Activated T-helper 17 cell treated with anti-CD3 and anti-CD28 coated beads, Interleukin-2, amount 50 U/mL, for 72 hours (primary cell): ENCODE results near the gene RANBP17. TPM values are rescaled to one million over a fixed set of nuclear protein-coding genes. Genes with fewer than 3 reads are reported as not detected.

Experiments used
- ATAC-seq: fragments of 150-1000 bp; cut with Tn5 transposase; replicated peaks from 2 replicates; pipeline ENCODE4 v1.10.0; 2021; ENCODE audit warnings: mild to moderate bottlenecking, moderate library complexity
- H3K27ac Mint-ChIP-seq: one replicate; pipeline ENCODE4 v1.8.0; 2022; ENCODE audit warnings: mixed read lengths
- H3K27me3 Mint-ChIP-seq: one replicate; pipeline ENCODE4 v1.8.0; 2022; ENCODE audit warnings: mixed read lengths
- H3K36me3 Mint-ChIP-seq: one replicate; pipeline ENCODE4 v1.8.0; 2022; ENCODE audit warnings: low read depth, mild to moderate bottlenecking, mixed read lengths
- H3K4me1 Mint-ChIP-seq: one replicate; pipeline ENCODE4 v1.8.0; 2022; ENCODE audit warnings: mixed read lengths
- H3K4me3 Mint-ChIP-seq: one replicate; pipeline ENCODE4 v1.8.0; 2022; ENCODE audit warnings: mild to moderate bottlenecking, mixed read lengths
- H3K9me3 Mint-ChIP-seq: one replicate; pipeline ENCODE4 v1.8.0; 2022; ENCODE audit warnings: mixed read lengths
- total RNA-seq, 2 donors: library from RNA; stranded (reverse); gene quantifications; one replicate each; pipeline ENCODE4 v1.2.3, GENCODE V29; 2022

RANBP17 gene
- total RNA-seq, 2 donors from 2014 or later, result not detected

DNA sequence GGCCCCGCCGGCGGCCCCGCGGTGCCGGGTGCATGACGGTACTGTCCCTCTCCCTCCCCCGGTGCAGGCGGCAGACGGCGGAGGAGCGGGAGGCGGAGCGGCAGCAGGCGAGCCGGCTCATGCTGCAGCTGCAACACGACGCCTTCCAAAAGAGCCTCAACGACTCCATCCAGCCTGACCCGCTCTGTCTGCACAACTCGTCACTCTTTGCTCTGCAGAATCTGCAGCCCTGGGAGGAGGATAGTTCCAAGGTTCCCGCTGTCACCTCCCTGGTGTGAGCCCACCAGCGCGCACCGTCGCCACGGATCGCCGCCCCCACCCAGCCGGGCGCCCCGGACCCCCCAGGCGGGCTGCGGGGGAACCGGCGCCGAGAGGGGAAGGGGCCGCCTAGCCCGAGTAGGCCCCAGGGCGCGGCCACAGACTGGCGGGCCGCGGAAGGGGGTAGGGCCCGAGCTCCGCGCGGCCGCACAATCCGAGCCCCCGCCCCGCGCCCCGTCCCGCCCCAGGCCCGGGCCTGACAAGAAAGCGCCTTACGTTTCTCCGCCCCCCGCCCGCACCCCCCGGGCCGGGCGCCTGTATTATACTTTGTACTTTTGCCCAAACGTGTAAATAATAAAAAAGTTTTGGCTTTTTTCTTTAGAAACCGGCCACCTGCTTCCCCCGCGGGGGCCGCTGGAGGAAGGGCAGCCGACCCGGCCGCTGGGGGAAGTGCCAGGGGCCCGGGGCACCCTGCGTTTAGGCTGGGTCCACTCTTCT is 449.7 kb downstream of the RANBP17 start:
- H3K36me3 Mint-ChIP-seq, result peaks cover 7% of the 10 kb centered on the region
- H3K9me3 Mint-ChIP-seq, result no peaks in the 10 kb centered on the region
- H3K4me3 Mint-ChIP-seq, result no peak overlapping the region
- no peak for ATAC-seq
- peaks cover 44% of the 10 kb centered on the region for H3K27me3 Mint-ChIP-seq
- H3K4me1 Mint-ChIP-seq, result peaks cover 15% of the 10 kb centered on the region
- H3K27ac Mint-ChIP-seq, result no peak overlapping the region

DNA sequence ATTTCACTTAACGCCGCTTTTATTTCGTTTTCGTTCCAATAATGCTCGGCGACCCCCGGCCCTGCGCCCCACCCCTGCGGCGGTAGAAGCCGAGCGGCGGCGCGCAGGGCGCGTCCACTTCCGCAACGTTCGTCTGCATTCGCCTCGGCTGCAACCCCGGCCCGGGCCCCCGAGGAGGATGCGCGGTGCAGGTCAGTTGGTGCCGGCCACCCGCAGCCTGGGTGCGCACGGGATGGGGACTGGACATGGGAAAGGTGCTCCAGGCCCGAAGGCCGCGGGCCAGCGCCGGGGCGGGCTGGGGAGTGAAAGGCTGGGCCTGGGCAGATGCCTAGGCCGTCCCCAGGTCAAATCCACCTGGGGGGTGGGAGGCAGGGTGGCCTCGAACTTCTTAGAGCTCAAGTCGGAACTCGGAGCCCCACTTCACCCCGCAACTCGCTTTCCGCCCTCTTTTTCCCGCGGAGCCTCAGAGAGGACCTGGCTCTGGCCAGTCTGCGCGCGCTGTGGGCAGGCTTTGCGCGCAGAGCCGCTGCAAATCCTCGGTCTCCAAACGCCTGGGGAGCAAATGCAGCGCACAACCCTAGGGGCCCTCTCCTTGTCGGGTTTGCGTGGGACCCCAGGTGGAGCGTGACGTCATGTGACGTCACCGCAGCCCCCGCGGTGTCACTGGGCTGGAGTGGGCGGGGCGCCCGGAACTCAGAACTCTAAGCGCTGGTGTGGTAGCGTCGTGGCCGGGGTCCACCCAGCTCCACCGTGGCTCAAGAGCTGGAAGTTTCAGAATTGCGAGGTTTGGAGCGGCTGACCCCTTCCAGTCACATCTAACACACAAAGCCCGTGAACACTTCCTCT is 450.5 kb downstream of the RANBP17 start:
- H3K9me3 Mint-ChIP-seq, result no peaks in the 10 kb centered on the region
- H3K27ac Mint-ChIP-seq, result no peak overlapping the region
- H3K27me3 Mint-ChIP-seq, result peaks cover 43% of the 10 kb centered on the region
- ATAC-seq, result no peak
- H3K4me1 Mint-ChIP-seq, result peaks cover 14% of the 10 kb centered on the region
- peak overlapping the region; percentile 32 for H3K4me3 Mint-ChIP-seq
- peaks cover 7% of the 10 kb centered on the region for H3K36me3 Mint-ChIP-seq

DNA sequence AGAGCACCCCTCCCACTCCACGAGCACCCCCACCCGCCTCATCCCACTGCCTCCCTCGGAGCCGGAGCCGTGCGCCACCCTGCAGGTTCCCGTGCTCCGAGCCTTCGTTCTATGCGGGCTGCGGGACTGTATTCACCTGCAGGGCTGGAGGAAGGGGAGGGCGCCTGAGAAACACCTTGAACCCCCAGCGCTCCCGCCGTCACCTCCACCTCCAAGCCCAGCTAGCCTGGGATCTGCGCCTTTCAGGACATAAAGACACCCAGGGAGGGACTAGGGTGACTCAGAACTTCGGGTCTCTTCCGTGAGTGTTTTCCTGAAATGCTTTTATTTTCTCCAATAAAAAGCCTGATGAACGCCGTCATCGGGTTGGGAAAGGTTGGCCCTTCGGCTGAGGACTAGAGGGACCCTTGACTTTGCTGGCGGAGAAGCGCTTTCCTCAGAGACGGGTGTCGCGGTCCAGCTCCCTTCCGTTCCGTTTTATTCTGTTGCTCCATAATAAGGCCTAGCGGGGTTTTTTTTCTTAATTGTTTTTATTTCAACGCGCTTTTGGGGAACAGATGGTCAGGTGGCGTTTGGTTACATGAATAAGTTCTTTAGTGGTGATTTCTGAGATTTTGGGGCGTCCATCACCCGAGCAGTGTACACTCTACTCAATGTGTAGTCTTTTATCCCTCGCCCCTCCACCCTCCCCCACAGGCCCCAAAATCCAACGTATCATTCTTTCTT is 451.8 kb downstream of the RANBP17 start:
- H3K4me1 Mint-ChIP-seq, result peaks cover 10% of the 10 kb centered on the region
- no peak overlapping the region for H3K27ac Mint-ChIP-seq
- peak overlapping the region; percentile 32 for H3K4me3 Mint-ChIP-seq
- H3K9me3 Mint-ChIP-seq, result no peaks in the 10 kb centered on the region
- H3K36me3 Mint-ChIP-seq, result peaks cover 7% of the 10 kb centered on the region
- ATAC-seq, result no peak
- peaks cover 46% of the 10 kb centered on the region for H3K27me3 Mint-ChIP-seq

DNA sequence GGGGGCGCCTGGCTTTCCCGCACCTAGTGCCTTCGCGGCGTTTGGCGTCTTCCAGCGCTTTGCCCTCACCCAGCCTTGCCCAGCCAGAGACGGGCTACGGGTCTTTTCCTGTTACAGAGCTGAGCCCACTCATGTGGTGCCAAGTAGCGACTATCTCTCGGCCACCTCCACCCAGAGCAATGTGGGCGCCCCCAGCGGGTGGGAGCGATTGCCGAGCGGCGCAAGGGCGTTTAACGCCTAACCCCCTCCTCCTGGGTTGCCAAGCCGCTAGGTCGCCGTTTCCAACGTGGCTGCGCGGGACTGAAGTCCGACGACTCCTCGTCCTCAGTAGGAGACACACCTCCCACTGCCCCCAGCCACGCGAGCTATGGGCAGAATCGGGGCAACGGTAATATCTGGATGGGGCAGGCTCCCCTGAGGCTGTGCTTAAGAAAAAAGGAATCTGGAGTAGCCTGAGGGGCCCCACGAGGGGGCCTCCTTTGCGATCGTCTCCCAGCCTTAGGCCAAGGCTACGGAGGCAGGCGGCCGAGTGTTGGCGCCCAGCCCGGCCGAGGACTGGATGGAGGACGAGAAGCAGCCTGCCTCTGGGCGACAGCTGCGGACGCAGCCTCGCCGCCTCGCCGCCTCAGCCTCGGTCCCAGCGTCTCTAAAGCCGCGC is 453.0 kb downstream of the RANBP17 start:
- no peak for ATAC-seq
- H3K27me3 Mint-ChIP-seq, result peaks cover 50% of the 10 kb centered on the region
- no peak overlapping the region for H3K4me3 Mint-ChIP-seq
- H3K9me3 Mint-ChIP-seq, result no peaks in the 10 kb centered on the region
- peaks cover 7% of the 10 kb centered on the region for H3K36me3 Mint-ChIP-seq
- H3K27ac Mint-ChIP-seq, result no peak overlapping the region
- H3K4me1 Mint-ChIP-seq, result peaks cover 10% of the 10 kb centered on the region

DNA sequence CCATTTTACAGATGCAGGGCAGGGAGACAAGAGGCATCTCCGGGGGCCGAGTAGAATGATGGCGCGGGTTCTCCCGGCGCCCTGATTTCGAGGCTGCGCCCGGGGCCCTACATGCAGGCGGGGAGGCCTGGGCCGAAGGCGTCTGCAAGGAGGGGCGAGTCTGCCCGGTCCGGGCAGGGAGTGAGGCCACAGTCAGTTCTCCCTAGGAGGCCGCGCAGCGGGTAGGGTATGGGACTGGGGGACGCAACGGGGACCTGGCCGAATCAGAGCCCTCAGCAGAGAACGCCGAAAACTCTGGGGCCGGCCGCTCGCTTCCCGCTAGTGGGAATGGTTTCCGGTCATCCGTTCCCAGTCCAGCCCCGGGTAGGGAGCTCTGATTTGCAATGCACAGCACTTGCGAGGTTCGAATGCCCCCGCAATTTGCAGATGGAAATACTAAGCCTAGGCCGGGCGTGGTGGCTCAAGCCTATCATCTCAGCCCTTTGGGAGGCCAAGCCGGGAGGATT is 453.6 kb downstream of the RANBP17 start:
- peaks cover 52% of the 10 kb centered on the region for H3K27me3 Mint-ChIP-seq
- no peaks in the 10 kb centered on the region for H3K9me3 Mint-ChIP-seq
- peaks cover 10% of the 10 kb centered on the region for H3K4me1 Mint-ChIP-seq
- ATAC-seq, result no peak
- peaks cover 7% of the 10 kb centered on the region for H3K36me3 Mint-ChIP-seq
- peak overlapping the region; percentile 32 for H3K4me3 Mint-ChIP-seq
- no peak overlapping the region for H3K27ac Mint-ChIP-seq

DNA sequence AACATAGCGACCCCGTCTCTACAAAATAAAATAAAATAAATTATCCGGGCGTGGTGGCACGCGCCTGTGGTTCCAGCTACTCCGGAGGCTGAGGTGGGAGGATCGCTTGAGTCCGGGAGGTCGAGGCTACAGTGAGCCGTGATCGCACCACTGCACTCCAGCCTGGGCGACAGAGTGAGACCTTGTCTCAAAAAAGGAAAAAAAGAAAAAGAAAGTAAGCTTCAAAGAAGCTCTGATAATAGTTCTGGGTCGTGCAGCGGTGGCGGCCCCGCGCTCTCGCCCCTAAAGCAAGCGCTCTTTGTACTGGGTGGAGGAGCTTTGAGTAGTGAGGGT is 454.1 kb downstream of the RANBP17 start:
- Mint-ChIP-seq H3K36me3 (peaks cover 7% of the 10 kb centered on the region), H3K27ac (no peak overlapping the region), H3K9me3 (no peaks in the 10 kb centered on the region), H3K4me1 (peaks cover 10% of the 10 kb centered on the region), H3K27me3 (peaks cover 49% of the 10 kb centered on the region), H3K4me3 (peak overlapping the region; percentile 32)
- ATAC-seq, result no peak

DNA sequence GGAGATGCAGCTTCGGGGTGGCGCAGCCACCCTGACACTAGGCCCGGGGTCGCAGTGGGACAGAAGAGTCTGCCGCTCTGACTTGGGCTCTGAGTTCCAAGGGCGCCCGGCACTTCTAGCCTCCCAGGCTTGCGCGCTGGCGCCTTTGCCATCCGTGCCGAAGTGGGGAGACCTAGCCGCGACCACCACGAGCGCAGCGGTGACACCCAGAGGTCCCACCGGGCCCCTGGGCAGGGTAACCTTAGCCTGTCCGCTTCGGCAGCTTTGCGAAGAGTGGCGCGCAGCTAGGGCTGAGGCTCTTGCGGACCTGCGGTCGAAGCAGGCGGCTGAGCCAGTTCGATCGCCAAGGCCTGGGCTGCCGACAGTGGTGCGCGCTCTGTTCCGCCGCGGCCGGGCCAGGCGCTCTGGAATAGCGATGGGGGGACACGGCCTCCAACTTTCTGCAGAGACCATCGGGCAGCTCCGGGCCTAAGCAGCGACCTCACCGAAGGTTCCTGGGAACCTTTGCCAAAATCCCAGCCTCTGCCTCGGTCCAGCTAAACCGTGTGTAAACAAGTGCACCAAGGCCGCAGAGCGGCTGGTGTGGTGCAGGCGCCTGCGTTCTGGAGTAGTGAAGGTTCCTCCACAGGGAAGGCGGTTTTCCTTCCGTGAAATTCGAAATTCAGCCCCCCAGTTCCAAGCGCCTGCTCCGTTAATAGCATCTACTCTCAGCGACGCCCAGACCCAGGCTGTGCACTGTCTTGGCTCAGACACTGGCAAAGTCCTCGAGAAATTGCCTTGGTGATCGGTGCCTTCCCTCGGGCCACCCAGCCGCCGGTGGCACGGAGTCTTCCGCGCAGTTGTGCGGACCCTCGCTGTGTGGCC is 454.7 kb downstream of the RANBP17 start:
- no peak for ATAC-seq
- no peak overlapping the region for H3K27ac Mint-ChIP-seq
- peak overlapping the region; percentile 32 for H3K4me3 Mint-ChIP-seq
- peaks cover 7% of the 10 kb centered on the region for H3K36me3 Mint-ChIP-seq
- peaks cover 55% of the 10 kb centered on the region for H3K27me3 Mint-ChIP-seq
- H3K9me3 Mint-ChIP-seq, result no peaks in the 10 kb centered on the region
- H3K4me1 Mint-ChIP-seq, result peaks cover 10% of the 10 kb centered on the region

DNA sequence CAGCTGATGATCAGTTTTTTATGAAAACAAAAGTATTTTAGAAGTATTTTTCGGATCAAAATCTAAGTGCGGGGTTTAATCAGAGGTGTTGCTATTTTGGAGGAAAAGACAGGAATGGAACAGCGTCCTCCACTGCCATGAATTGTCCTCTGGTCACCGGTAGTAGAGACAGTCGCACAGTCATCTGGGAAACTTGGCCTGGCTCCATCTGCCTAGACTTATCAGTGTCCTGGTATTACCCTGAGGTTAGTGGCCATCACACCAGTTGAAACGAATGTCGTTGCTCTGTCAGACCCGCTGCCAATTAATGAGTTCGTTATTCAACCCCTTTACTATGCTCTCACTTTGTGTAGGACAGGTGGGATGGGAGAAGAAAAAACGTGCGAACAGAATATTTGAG is 455.4 kb downstream of the RANBP17 start:
- H3K27me3 Mint-ChIP-seq, result peaks cover 62% of the 10 kb centered on the region
- H3K36me3 Mint-ChIP-seq, result peaks cover 7% of the 10 kb centered on the region
- ATAC-seq, result no peak
- no peaks in the 10 kb centered on the region for H3K9me3 Mint-ChIP-seq
- no peak overlapping the region for H3K27ac Mint-ChIP-seq
- H3K4me1 Mint-ChIP-seq, result peaks cover 10% of the 10 kb centered on the region
- no peak overlapping the region for H3K4me3 Mint-ChIP-seq

DNA sequence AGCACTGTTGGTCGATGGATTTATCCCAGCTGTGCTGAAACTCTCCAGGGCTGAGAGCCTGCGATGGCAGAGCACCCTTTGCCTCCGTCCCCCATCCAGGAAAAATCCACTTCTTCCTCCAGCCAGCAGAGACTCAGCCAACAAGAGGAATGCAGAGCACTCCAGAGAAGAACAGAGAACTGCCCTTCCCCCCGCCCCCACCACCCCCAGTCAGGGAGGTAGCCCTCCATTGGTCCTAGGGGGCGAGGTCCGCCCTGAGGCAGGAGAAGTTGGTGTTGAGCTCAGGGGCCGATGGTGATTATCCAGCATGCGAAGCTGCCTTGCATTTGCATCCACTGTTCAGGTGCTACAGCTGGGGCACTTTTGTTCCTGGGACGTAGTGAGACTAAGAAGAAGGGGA is 456.2 kb downstream of the RANBP17 start:
- Mint-ChIP-seq H3K36me3 (peaks cover 2% of the 10 kb centered on the region), H3K4me3 (no peak overlapping the region), H3K27me3 (peaks cover 63% of the 10 kb centered on the region), H3K4me1 (peaks cover 6% of the 10 kb centered on the region), H3K9me3 (no peaks in the 10 kb centered on the region), H3K27ac (no peak overlapping the region)
- no peak for ATAC-seq

DNA sequence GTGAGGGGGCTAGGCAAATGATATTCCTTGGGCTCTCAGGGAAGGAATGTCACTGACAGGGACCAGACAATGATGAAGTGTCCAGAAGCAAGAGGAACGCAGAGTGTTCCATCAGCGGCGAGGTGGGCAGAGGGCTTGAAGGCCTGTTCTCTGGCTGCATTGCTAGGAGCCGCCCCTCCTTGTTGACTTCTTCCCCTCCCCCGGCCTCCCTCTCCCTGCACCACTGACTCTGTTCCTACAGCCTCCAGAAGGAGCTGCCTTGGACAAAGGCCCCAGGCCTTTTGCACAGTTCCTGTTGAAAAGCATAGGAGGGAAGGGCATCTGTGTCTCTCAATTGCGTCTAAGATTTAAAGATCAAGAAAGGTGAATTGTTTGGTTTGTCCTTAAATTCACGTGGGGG is 459.6 kb downstream of the RANBP17 start:
- H3K27ac Mint-ChIP-seq, result no peak overlapping the region
- H3K4me3 Mint-ChIP-seq, result no peak overlapping the region
- H3K4me1 Mint-ChIP-seq, result no peaks in the 10 kb centered on the region

DNA sequence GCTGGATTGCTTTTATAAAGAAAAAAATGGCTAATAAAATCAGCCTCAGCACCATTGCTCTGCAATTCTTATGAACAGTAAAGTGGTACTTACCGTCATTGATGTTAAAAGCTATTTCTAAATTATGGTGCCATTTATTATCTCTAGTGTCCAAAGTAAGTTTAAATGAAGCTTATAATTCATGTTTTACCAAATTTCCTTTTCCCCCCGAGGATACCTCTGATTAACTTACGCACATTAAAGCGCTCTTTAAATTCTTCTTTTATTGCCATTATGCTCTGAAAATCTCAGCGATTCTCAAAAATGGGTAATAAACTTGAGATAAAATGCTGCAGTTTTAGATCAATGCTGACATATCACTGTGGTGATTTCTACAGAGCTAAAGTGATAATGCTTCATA is 460.7 kb downstream of the RANBP17 start:
- H3K27me3 Mint-ChIP-seq, result peaks cover 55% of the 10 kb centered on the region
- no peaks in the 10 kb centered on the region for H3K4me1 Mint-ChIP-seq
- no peaks in the 10 kb centered on the region for H3K36me3 Mint-ChIP-seq
- no peak overlapping the region for H3K27ac Mint-ChIP-seq
- no peak overlapping the region for H3K4me3 Mint-ChIP-seq
- no peak for ATAC-seq
- no peaks in the 10 kb centered on the region for H3K9me3 Mint-ChIP-seq

More for the DNA sequence above, 459.6 kb downstream of the RANBP17 start:
- no peaks in the 10 kb centered on the region for H3K9me3 Mint-ChIP-seq
- H3K36me3 Mint-ChIP-seq, result no peaks in the 10 kb centered on the region
- peaks cover 61% of the 10 kb centered on the region for H3K27me3 Mint-ChIP-seq
- no peak for ATAC-seq

DNA sequence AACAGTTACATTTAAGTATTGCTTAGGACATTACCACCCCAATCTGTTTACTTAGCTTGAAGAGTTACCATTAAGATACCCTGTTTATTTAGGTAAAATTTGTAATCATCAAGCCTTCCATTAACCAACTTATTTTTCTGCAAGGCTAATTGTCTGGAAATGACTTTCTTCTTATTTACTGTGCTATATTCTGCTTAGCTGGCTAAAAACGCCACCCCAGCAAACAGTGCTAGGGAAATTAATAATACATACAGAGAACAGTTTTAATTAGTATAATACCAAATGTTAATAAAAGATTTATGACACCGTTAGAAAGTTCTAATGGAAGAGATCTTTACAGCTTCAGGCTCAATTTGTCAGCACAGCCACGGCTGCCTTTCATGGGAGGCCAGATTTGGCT is 461.2 kb downstream of the RANBP17 start:
- Mint-ChIP-seq H3K9me3 (no peaks in the 10 kb centered on the region), H3K27me3 (peaks cover 56% of the 10 kb centered on the region), H3K36me3 (no peaks in the 10 kb centered on the region), H3K27ac (no peak overlapping the region), H3K4me1 (no peaks in the 10 kb centered on the region), H3K4me3 (no peak overlapping the region)
- no peak for ATAC-seq

DNA sequence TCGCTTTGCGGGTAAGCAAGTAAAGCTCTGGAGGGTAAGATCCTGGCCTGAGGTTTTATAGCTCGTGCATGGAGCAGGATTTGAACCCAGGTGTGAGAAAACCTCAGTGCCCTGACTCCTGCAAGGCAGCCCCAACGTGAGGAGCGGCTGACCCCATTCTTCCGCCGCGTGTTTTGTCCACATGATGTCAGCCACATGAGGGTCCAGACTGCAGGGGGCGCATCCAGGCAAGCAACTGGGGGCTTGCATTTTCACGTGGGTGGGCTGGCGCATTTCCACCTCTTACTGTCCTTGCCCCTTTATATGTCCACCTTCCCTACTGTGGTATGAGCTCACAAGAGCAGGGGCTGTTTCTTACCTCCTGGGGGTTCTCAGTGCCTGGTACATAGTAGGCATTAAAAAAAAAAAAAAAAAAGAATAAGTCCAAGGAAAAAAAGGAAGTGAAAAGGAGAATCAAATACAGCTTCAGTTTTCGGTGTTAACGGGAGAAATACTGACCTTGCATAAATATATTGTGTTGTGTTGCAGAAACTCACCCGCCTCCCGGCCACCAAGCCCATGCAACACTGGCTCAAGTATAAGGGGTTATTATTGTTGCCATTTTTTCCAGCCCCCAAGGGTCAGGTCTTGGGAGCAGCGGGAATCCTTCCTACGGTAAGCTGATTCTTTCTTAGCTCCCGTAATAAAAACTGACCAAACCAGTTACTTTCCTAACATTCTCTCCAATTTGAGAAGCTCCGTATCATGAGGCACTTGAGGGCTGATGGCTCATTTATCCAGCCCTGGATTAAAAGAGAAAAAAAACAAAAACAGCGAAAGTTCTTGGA is 462.2 kb downstream of the RANBP17 start:
- Mint-ChIP-seq H3K27me3 (peaks cover 57% of the 10 kb centered on the region), H3K9me3 (no peaks in the 10 kb centered on the region), H3K36me3 (no peaks in the 10 kb centered on the region), H3K4me3 (no peak overlapping the region), H3K4me1 (no peaks in the 10 kb centered on the region), H3K27ac (no peak overlapping the region)
- no peak for ATAC-seq
